Measurements from ENCODE around the gene MLKL. TPM values are rescaled to one million over a fixed set of nuclear protein-coding genes. Genes with fewer than 3 reads are reported as not detected.

Gene MLKL
- total and polyA plus RNA-seq, 2 donors (not counting 3 experiments of a cell fraction or from before 2014, with no cell fraction given), result 8.1 to 26.5 TPM

GRCh38 chr16:74735162-74735452 is 34.4 kb upstream of the MLKL start:
- CTCF ChIA-PET, result interaction anchor here (2.3 kb wide), 1 partner anchor 128 kb away, joined by 6 read pairs; no protein-coding TSS in a partner anchor
- dilution Hi-C loops (cut with MboI; ENCODE audit: extremely low pct_ligation_motif_present, low sequenced_read_pairs), result no loop called here
- POLR2A ChIA-PET, result no interaction called here

More at GRCh38 chr16:74735162-74735452, 34.4 kb upstream of the MLKL start:
- Histone ChIP-seq H2AFZ (ENCODE audit: low read depth, low read length) (no peak overlapping the region), H3K4me2 (ENCODE audit: insufficient read depth, low read length) (no peak overlapping the region), H4K20me1 (replicated peaks; ENCODE audit: control insufficient read depth, extremely low read depth, insufficient read depth, low read length) (no peaks in the 10 kb centered on the region), H3K9ac (replicated peaks; ENCODE audit: extremely low read depth, insufficient read depth, low read length) (no peak overlapping the region), H3K27me3 (ENCODE audit: control insufficient read depth in 2 of 2, insufficient read depth in 2 of 2, low read length in 2 of 2) (no peaks in the 10 kb centered on the region), H3K9me1 (replicated peaks; ENCODE audit: control insufficient read depth, extremely low read depth, insufficient read depth, low read length) (no peaks in the 10 kb centered on the region), H3K9me3 (replicated peaks; ENCODE audit: control insufficient read depth, insufficient read depth, low read length) (no peaks in the 10 kb centered on the region), H3K36me3 (ENCODE audit: control insufficient read depth in 2 of 2, extremely low read depth in 1 of 2, insufficient read depth in 2 of 2, low read length in 2 of 2) (no peaks in the 10 kb centered on the region), H3K27ac (ENCODE audit: insufficient read depth, low read depth, low read length) (no peak overlapping the region), H3K4me3 (replicated peaks in 1 of 3; ENCODE audit: insufficient read depth in 1 of 3, low read depth in 1 of 3, low read length in 3 of 3) (no peak overlapping the region), H3K4me1 (ENCODE audit: control insufficient read depth, extremely low read depth, insufficient read depth, low read length) (no peaks in the 10 kb centered on the region), H3K79me2 (ENCODE audit: control insufficient read depth, insufficient read depth, low read length) (no peaks in the 10 kb centered on the region)
- TF ChIP-seq MYC (IDR thresholded peaks at IDR 0.05; ENCODE audit: low read depth, low read length), result no peak
- TF ChIP-seq FOS (IDR thresholded peaks at IDR 0.05; ENCODE audit: borderline replicate concordance, insufficient read depth, low read length), result no peak
- TF ChIP-seq CTCF (IDR thresholded peaks at IDR 0.05; ENCODE audit: extremely low read depth in 1 of 2, insufficient read depth in 1 of 2, low read depth in 1 of 2, low read length in 2 of 2), result no peak
- no peak for TF ChIP-seq POLR2AphosphoS5 (IDR thresholded peaks at IDR 0.05; ENCODE audit: insufficient read depth, low read depth, low read length)
- no peak for TF ChIP-seq EZH2 (IDR thresholded peaks at IDR 0.05; ENCODE audit: borderline replicate concordance, low read depth, low read length, severe bottlenecking)
- DNase-seq (ENCODE audit: low read depth, low spot score) (no peak), FAIRE-seq (no peak)
- BruUV-seq (replicated peaks), result no TSS peak
- intact Hi-C loops (cut with micrococcal nuclease), result no loop called here
